A549 (cell line): ENCODE results near the gene MYH14.

Experiments used
- CBX8 ChIP-seq: fragments of 200-600 bp; sonication (generic); IDR thresholded peaks from 2 replicates; pipeline ENCODE4 v1.6.1; 2016
- CTCF ChIP-seq: fragments of >200 bp; sonication (Bioruptor Twin); formaldehyde crosslinking; IDR thresholded peaks from 3 replicates; pipeline ENCODE4 v1.5.1; 2016
- EP300 ChIP-seq, 2 experiments: fragments of >200 bp; sonication (Bioruptor Twin); formaldehyde crosslinking; IDR thresholded peaks; 2 replicates in 1 of 2; 3 replicates in 1 of 2; pipeline ENCODE4 v1.6.1; 2016 to 2017
- HMGXB4 ChIP-seq: fragments of 250-450 bp; sonication (Bioruptor Pico); IDR thresholded peaks from 2 replicates; pipeline ENCODE4 v1.5.0; 2021; ENCODE audit warnings: mild to moderate bottlenecking, moderate library complexity, borderline replicate concordance
- MAZ ChIP-seq: fragments of 150-350 bp; IDR thresholded peaks from 2 replicates; pipeline ENCODE4 v1.6.1; 2014; ENCODE audit warnings: antibody characterized with exemption, low read depth, low read length, borderline replicate concordance
- POLR2A ChIP-seq: IDR thresholded peaks from 2 replicates; pipeline ENCODE4 v1.6.1; 2012; ENCODE audit warnings: mild to moderate bottlenecking, low read length
- RAD21 ChIP-seq, 2 experiments: fragments of >200 bp in 1 of 2; sonication (Bioruptor Twin) in 1 of 2; formaldehyde crosslinking in 1 of 2; IDR thresholded peaks in 1 of 2; conservative IDR thresholded peaks in 1 of 2; 2 replicates in 1 of 2; 3 replicates in 1 of 2; pipeline ENCODE4 v1.6.1; 2012 to 2018; ENCODE audit warnings: inconsistent platforms in 1 of 2
- RCOR1 ChIP-seq: fragments of 150-350 bp; IDR thresholded peaks from 2 replicates; pipeline ENCODE4 v1.6.1; 2014; ENCODE audit warnings: antibody characterized with exemption, low read length, low read depth
- RNF2 ChIP-seq: fragments of 200-600 bp; sonication (generic); IDR thresholded peaks from 2 replicates; pipeline ENCODE4 v1.6.1; 2016; ENCODE audit warnings: low read depth, mild to moderate bottlenecking, antibody characterized with exemption, moderate library complexity, borderline replicate concordance
- TF ChIP-seq, protein P1 (sequence below): fragments of 150-350 bp; IDR thresholded peaks from 2 replicates; pipeline ENCODE4 v1.6.1; 2014; ENCODE audit warnings: low read depth, mild to moderate bottlenecking, low read length
- TF ChIP-seq, protein P2 (sequence below): fragments of 450-650 bp; IDR thresholded peaks from 2 replicates; pipeline ENCODE4 v1.6.1; 2014; ENCODE audit warnings: antibody characterized with exemption

GRCh38 chr19:50238043-50238442, 34.6 kb downstream of the MYH14 start:
- TF ChIP-seq CTCF (no peak), CBX8 (no peak), RAD21 (conservative IDR thresholded peaks at IDR 0.05 in 1 of 2, IDR thresholded peaks at IDR 0.05 in 1 of 2) (no peak), POLR2A (no peak), HMGXB4 (CRISPR knock-in tag) (no peak), RNF2 (no peak), RCOR1 (no peak), EP300 (IDR thresholded peaks at IDR 0.05) (no peak), MAZ (no peak)
- TF ChIP-seq, protein P1, sequence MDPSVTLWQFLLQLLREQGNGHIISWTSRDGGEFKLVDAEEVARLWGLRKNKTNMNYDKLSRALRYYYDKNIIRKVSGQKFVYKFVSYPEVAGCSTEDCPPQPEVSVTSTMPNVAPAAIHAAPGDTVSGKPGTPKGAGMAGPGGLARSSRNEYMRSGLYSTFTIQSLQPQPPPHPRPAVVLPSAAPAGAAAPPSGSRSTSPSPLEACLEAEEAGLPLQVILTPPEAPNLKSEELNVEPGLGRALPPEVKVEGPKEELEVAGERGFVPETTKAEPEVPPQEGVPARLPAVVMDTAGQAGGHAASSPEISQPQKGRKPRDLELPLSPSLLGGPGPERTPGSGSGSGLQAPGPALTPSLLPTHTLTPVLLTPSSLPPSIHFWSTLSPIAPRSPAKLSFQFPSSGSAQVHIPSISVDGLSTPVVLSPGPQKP, result no peak
- TF ChIP-seq, protein P2, sequence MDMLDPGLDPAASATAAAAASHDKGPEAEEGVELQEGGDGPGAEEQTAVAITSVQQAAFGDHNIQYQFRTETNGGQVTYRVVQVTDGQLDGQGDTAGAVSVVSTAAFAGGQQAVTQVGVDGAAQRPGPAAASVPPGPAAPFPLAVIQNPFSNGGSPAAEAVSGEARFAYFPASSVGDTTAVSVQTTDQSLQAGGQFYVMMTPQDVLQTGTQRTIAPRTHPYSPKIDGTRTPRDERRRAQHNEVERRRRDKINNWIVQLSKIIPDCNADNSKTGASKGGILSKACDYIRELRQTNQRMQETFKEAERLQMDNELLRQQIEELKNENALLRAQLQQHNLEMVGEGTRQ, result no peak
